GM12865 (cell line): Measurements from ENCODE around the gene FN3K.

ENCODE experiments used
- DNase-seq: peaks from one replicate; pipeline ENCODE4 v3.0.0; 2010; ENCODE audit warnings: low read depth
- H3K4me3 ChIP-seq: 2 replicates; pipeline ENCODE4 v1.5.1; 2011; ENCODE audit warnings: mild to moderate bottlenecking, low read depth, low read length, control low read depth
- CTCF ChIP-seq: IDR thresholded peaks from 2 replicates; pipeline ENCODE4 v1.5.1; 2011; ENCODE audit warnings: low read length, control low read depth, low read depth, inconsistent platforms; ENCODE audit not compliant: insufficient read depth; ENCODE audit errors: missing control alignments

Gene FN3K

GRCh38 chr17:82734987-82735866 is at the start of gene FN3K:
TSS of gene FN3K (plus strand) at chr17:82735615. CDS start at chr17:82735637, 22 bp downstream.
- TF ChIP-seq CTCF, result no peak
- H3K4me3 ChIP-seq, result no peak within 1 kb of the TSS
- no peak for DNase-seq

DNA sequence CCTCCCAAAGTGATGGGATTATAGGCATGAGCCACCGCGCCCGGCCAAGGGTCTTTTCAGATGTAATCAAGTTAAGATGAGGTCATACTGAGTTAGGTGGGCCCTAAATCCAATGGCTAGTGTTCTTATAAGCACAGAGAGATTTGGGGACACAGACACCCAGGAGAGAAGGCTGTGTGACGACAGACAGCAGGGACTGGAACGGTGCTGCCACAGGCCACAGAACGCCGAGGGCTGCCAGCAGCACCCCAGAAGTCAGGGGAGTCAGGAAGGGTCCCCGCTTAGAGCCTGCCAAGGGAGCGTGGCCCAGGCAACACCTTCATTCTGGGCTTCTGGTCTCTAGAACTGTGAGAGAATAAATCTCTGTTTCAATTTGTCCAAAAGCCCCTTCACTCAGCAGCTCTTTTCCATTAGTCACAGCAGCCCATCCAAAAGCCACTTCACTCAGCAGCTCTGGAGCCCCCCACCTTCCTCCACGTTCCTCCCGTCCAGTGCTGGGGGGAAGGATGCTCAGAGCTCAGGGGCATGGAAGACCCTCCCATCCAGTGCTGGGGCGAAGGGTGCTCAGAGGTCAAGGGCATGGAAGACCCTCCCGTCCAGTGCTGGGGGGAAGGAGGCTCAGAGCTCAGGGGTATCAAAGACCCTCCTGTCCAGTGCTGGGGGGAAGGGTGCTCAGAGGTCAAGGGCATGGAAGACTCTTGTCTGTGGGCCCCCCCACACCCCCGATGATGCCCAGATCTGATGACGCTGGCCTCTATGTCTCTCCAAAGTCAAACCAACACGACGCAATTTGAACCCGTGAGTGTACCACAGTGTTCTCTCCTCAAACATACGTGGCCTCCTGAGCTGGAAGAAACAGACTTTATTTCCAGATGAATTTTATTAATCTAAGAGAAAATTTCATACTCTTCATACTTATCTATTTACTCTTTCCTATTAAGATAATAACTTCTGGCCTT is 48.8 kb upstream of the FN3K start:
- no peak for TF ChIP-seq CTCF
- H3K4me3 ChIP-seq, result no peak overlapping the region

GRCh38 chr17:82687375-82687861 is 48.0 kb upstream of the FN3K start:
- TF ChIP-seq CTCF, result no peak
- H3K4me3 ChIP-seq, result no peak overlapping the region
- no peak for DNase-seq

More for the DNA sequence above, 48.8 kb upstream of the FN3K start:
- no peak for DNase-seq

DNA sequence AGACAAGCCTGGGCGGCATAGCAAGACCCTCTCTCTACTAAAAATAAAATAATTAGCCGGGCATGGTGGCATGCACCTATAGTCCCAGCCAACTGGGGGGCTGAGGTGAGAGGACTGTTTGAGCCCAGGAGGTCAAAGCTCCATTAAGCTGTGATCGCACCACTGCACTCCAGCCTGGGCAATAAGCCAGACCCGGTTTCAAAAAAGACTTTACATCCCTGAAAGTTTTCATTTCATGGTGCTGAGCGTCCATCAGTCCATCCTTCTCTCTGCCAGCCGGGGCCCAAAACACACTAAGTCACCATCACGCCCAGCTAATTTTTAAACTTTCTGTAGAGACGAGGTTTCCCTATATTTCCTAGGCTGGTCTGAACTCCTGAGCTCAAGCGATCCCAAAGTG is 47.5 kb upstream of the FN3K start:
- DNase-seq, result no peak
- TF ChIP-seq CTCF, result no peak
- H3K4me3 ChIP-seq, result no peak overlapping the region

GRCh38 chr17:82689077-82689476 is 46.3 kb upstream of the FN3K start:
- no peak for TF ChIP-seq CTCF
- no peak for DNase-seq
- no peak overlapping the region for H3K4me3 ChIP-seq

GRCh38 chr17:82690786-82691489 is 44.5 kb upstream of the FN3K start:
- no peak for TF ChIP-seq CTCF
- H3K4me3 ChIP-seq, result no peak overlapping the region
- no peak for DNase-seq
